Measurements from ENCODE around the gene PIN1.

The PIN1 gene

DNA sequence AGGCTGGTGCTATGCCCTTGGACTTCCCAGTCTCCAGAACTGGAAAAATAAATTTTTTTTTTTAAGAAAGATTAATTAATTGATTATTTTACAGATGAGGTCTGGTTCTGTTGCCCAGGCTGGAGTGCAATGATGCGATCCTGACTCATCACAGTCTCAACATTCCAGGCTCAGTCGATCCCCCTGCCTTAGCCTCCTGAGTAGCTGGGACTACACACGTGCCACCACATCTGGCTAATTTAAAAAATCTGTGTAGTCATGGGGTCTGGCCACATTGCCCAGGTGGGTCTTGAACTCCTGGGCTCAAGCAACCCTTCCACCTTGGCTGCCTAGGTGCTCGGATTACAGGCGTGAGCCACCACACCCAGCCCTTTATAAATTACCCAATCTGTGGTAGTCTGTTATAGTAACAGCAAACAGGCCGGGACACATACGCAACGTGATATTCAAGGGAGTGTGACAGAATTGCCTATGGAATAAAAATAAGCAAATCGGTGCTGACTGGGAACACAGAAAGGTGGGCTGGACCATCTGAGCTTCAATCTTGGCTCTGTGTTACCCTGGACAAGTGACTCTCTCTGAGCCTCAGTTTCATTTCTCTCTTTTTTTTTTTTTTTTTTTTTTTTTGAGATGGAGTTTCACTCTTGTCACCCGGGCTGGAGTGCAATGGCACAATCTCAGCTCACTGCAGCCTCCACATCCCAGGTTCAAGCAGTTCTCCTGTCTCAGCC lies 42.8 kb downstream of the PIN1 start:
- Histone ChIP-seq H3K9me3 (ENCODE audit: control insufficient read depth, low read length) (no peaks in the 10 kb centered on the region), H3K4me1 (ENCODE audit: control insufficient read depth, insufficient read depth, low read length) (no peaks in the 10 kb centered on the region), H3K4me3 (ENCODE audit: low read length) (no peak overlapping the region), H3K36me3 (ENCODE audit: control insufficient read depth, insufficient read depth, low read length, severe bottlenecking) (no peaks in the 10 kb centered on the region), H3K27me3 (replicated peaks; ENCODE audit: control insufficient read depth, insufficient read depth, low read length) (no peaks in the 10 kb centered on the region), H3K9ac (ENCODE audit: low read length) (no peak overlapping the region)
- peak; percentile 7 for DNase-seq (ENCODE audit: low read depth)

DNA sequence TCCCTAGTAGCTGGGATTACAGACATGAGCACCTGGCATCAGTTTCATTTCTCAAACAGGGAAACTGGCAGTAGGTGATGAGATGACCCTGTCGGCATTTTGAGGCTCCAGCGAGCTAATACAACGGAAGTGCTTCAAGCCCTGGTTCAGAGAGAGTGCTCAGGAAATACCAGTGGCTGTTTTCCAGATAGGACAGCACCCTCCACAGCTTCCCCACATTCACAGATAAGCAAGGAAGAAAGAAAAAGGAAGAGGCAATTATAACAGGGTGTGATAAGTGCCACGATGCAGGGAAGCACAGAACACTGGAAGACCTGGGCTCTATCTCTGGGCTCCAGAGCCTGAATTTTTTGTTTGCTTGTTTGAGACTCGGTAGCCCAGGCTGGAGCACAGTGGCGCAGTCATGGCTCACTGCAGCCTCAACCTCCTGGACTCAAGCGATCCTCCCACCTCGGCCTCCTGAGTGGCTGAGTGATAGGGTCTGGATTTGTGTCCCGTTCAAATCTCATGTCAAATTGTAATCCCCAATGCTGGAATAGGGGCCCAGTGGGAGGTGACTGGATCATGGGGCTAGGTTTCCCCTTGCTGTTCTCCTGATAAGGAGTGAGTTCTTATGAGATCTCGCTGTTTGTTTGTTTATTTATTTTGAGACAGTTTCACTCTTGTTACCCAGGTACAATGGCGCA lies 43.5 kb downstream of the PIN1 start:
- H3K4me1 ChIP-seq (ENCODE audit: control insufficient read depth, insufficient read depth, low read length) = no peaks in the 10 kb centered on the region
- H3K27me3 ChIP-seq (replicated peaks; ENCODE audit: control insufficient read depth, insufficient read depth, low read length) = no peaks in the 10 kb centered on the region
- H3K9ac ChIP-seq (ENCODE audit: low read length) = no peak overlapping the region
- H3K9me3 ChIP-seq (ENCODE audit: control insufficient read depth, low read length) = no peaks in the 10 kb centered on the region
- no peak overlapping the region for H3K4me3 ChIP-seq (ENCODE audit: low read length)
- DNase-seq (ENCODE audit: low read depth) = no peak
- H3K36me3 ChIP-seq (ENCODE audit: control insufficient read depth, insufficient read depth, low read length, severe bottlenecking) = no peaks in the 10 kb centered on the region

DNA sequence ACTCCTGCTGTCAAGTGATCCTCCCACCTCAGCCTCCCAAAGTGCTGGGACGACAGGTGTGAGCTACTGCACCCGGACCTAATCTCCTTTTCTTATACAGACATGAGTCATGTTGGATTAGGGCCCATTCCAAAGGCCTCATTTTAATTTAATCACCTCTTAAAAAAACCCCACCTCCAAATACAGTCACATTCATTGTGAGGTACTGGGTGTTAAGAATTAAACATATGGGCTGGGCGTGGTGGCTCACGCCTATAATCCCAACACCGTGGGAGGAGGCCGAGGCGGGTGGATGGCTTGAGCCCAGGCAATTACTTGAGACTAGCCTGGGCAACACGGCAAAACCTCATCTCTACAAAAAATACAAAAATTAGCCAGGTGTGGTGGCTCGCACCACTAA lies 46.6 kb downstream of the PIN1 start:
- Histone ChIP-seq H3K4me3 (ENCODE audit: low read length) (no peak overlapping the region), H3K36me3 (ENCODE audit: control insufficient read depth, insufficient read depth, low read length, severe bottlenecking) (no peaks in the 10 kb centered on the region), H3K9ac (ENCODE audit: low read length) (no peak overlapping the region), H3K27me3 (replicated peaks; ENCODE audit: control insufficient read depth, insufficient read depth, low read length) (no peaks in the 10 kb centered on the region), H3K9me3 (ENCODE audit: control insufficient read depth, low read length) (no peaks in the 10 kb centered on the region), H3K4me1 (ENCODE audit: control insufficient read depth, insufficient read depth, low read length) (peaks cover 5% of the 10 kb centered on the region)
- DNase-seq (ENCODE audit: low read depth) = no peak

DNA sequence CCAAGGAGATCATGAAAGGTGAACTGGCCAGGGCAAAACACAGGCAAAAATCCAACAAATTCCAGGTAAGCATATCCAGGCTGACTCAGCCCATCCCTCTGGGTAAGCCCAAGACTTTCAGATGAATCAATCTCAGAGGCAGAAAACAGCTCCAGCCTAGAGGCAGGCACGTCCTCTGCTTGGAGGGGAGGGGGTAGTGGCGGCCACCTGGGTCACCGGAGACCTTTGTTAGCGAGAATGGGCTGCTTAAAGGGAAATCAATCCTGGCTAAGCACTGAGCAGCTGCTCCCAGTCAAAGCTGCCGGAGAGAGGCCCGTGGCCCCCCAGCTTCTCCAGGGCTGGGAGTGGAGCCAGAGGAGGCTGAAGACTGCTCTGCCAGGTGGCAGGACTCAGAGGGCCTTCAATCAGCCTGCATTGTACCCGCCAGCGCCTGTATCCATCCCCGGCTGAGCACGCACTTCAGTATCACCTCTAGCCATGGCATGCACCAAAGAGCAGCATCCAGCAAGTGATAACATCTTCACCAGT lies 48.2 kb downstream of the PIN1 start:
- Histone ChIP-seq H3K4me1 (ENCODE audit: control insufficient read depth, insufficient read depth, low read length) (peaks cover 5% of the 10 kb centered on the region), H3K36me3 (ENCODE audit: control insufficient read depth, insufficient read depth, low read length, severe bottlenecking) (no peaks in the 10 kb centered on the region), H3K9ac (ENCODE audit: low read length) (no peak overlapping the region), H3K9me3 (ENCODE audit: control insufficient read depth, low read length) (no peaks in the 10 kb centered on the region), H3K27me3 (replicated peaks; ENCODE audit: control insufficient read depth, insufficient read depth, low read length) (no peaks in the 10 kb centered on the region), H3K4me3 (ENCODE audit: low read length) (no peak overlapping the region)
- no peak for DNase-seq (ENCODE audit: low read depth)

DNA sequence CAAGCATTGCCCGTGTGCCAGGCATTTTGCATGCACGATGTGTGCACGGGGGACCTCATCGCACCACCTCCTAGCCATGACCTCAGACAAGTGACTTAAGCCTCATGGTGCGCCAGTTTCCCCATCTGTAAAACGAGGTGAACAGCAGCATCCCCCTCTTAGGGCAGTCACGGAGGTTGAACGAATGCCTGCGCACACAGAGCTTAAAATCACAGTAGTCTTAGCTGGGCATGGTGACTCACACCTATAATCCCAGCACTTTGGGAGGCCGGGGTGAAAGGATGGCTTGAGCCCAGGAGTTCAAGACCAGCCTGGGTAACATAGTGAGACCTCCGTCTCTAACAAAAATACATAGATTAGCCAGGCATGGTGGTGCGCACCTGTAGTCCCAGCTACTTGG lies 48.6 kb downstream of the PIN1 start:
- H3K9ac ChIP-seq (ENCODE audit: low read length) = no peak overlapping the region
- no peaks in the 10 kb centered on the region for H3K9me3 ChIP-seq (ENCODE audit: control insufficient read depth, low read length)
- H3K4me1 ChIP-seq (ENCODE audit: control insufficient read depth, insufficient read depth, low read length) = peaks cover 5% of the 10 kb centered on the region
- H3K4me3 ChIP-seq (ENCODE audit: low read length) = no peak overlapping the region
- no peak for DNase-seq (ENCODE audit: low read depth)
- H3K27me3 ChIP-seq (replicated peaks; ENCODE audit: control insufficient read depth, insufficient read depth, low read length) = no peaks in the 10 kb centered on the region
- H3K36me3 ChIP-seq (ENCODE audit: control insufficient read depth, insufficient read depth, low read length, severe bottlenecking) = no peaks in the 10 kb centered on the region

DNA sequence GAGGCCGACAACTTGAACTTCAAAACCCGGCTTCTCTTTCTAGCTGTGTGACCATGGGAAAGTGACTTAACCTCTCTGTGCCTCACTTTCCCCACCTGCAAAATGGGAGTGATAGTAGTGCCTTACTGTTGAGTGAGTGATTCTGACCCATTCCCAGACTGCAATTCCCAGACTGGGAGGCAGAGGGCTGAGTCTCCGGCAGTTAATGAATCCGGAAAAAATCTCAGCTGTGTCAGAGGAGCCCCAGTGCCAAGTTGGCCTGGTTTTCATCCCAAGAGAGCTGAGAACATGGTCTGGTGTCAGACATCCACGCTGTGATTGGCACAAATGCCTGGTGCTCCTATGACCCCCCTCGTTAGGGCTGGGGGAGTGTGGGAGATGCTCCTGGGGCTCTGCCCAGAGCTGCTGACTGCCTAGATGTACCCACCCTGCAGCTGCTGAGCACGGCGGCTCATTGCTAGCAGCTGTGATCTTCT lies 50.0 kb downstream of the PIN1 start:
- no peaks in the 10 kb centered on the region for H3K27me3 ChIP-seq (replicated peaks; ENCODE audit: control insufficient read depth, insufficient read depth, low read length)
- no peak overlapping the region for H3K9ac ChIP-seq (ENCODE audit: low read length)
- peak; percentile 47 for DNase-seq (ENCODE audit: low read depth)
- H3K4me3 ChIP-seq (ENCODE audit: low read length) = no peak overlapping the region
- no peaks in the 10 kb centered on the region for H3K36me3 ChIP-seq (ENCODE audit: control insufficient read depth, insufficient read depth, low read length, severe bottlenecking)
- peaks cover 5% of the 10 kb centered on the region for H3K4me1 ChIP-seq (ENCODE audit: control insufficient read depth, insufficient read depth, low read length)
- no peaks in the 10 kb centered on the region for H3K9me3 ChIP-seq (ENCODE audit: control insufficient read depth, low read length)

DNA sequence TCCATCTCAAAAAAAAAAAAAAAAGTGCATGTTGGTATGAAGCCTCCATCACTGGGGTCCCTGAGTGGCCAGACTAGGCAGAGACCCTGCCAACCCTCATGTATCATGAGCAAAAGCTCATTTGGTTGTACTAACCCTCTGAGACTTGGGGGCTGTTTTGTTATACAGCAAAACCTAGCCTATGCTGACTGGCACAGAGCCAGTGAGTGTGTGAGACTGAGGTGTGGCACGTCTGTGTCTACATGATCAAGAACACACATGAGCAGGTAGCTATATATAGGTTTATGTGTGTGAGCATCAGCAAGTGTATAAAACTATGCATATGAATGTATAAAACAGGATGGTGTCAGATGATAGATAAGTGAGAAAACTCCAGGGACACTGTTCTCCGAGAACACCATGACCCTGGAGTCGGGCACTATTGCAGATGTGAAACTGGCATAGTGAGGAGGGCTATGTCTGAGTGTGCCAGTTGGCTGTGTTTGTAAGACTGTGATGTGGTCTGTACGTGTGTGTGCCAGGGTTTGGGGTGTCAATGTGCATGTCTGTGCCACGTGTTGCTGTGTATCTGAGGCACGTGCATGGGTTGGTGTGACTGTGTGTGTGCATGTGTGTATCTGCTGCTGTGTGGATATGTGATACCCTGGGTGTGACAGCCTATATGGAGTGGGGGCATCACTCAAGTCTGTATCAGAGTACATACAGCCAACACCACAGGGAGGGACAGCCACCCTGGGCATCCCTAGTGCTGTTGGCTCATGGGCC lies 56.7 kb downstream of the PIN1 start:
- Histone ChIP-seq H3K4me1 (ENCODE audit: control insufficient read depth, insufficient read depth, low read length) (no peaks in the 10 kb centered on the region), H3K27me3 (replicated peaks; ENCODE audit: control insufficient read depth, insufficient read depth, low read length) (no peaks in the 10 kb centered on the region), H3K36me3 (ENCODE audit: control insufficient read depth, insufficient read depth, low read length, severe bottlenecking) (no peaks in the 10 kb centered on the region), H3K9me3 (ENCODE audit: control insufficient read depth, low read length) (no peaks in the 10 kb centered on the region), H3K4me3 (ENCODE audit: low read length) (no peak overlapping the region), H3K9ac (ENCODE audit: low read length) (no peak overlapping the region)
- DNase-seq (ENCODE audit: low read depth) = no peak

All from adipocyte (in vitro differentiated cells).